Endothelial cell of umbilical vein (primary cell): ENCODE measurements around the gene KLHL36.

Experiments used
- CTCF ChIP-seq, 2 donors: IDR thresholded peaks; 1 replicate in 1 of 2; 2 replicates in 1 of 2; pipeline ENCODE4 v1.5.1; 2011; ENCODE audit warnings: low read length in 2 of 2, mild to moderate bottlenecking in 2 of 2, moderate library complexity in 2 of 2, control low read depth in 1 of 2, inconsistent platforms in 1 of 2, low read depth in 1 of 2; ENCODE audit not compliant: insufficient read depth in 1 of 2; ENCODE audit errors: extremely low read depth in 1 of 2
- EZH2 ChIP-seq: IDR thresholded peaks from 2 replicates; pipeline ENCODE4 v1.6.1; 2012; ENCODE audit warnings: borderline replicate concordance, low read depth, mild to moderate bottlenecking, moderate library complexity, low read length, inconsistent platforms; ENCODE audit not compliant: severe bottlenecking
- FOS ChIP-seq: IDR thresholded peaks from 2 replicates; pipeline ENCODE4 v1.6.1; 2011; ENCODE audit warnings: mild to moderate bottlenecking, low read length, moderate library complexity, borderline replicate concordance; ENCODE audit not compliant: insufficient read depth
- GATA2 ChIP-seq: IDR thresholded peaks from 2 replicates; pipeline ENCODE4 v1.7.0; 2011; ENCODE audit warnings: low read depth, mild to moderate bottlenecking, moderate library complexity, mixed read lengths, low read length; ENCODE audit not compliant: insufficient read length, insufficient read depth
- JUN ChIP-seq: IDR thresholded peaks from 2 replicates; pipeline ENCODE4 v1.6.1; 2011; ENCODE audit warnings: borderline replicate concordance, low read depth; ENCODE audit not compliant: insufficient read length, insufficient read depth
- MAX ChIP-seq: IDR thresholded peaks from 2 replicates; pipeline ENCODE4 v1.6.1; 2011; ENCODE audit not compliant: insufficient read depth, insufficient read length
- MYC ChIP-seq: IDR thresholded peaks from one replicate; pipeline ENCODE4 v1.6.1; 2011; ENCODE audit warnings: mild to moderate bottlenecking, low read depth, low read length
- POLR2A ChIP-seq: IDR thresholded peaks from 2 replicates; pipeline ENCODE4 v1.6.1; 2012; ENCODE audit warnings: low read depth, mild to moderate bottlenecking, control low read depth, low read length
- POLR2AphosphoS5 ChIP-seq: IDR thresholded peaks from 2 replicates; pipeline ENCODE4 v1.6.1; 2012; ENCODE audit warnings: low read depth, mild to moderate bottlenecking, control low read depth, low read length, moderate library complexity; ENCODE audit not compliant: insufficient read depth

GRCh38 chr16:84607694-84608093 lies 40.6 kb upstream of the KLHL36 start:
- TF ChIP-seq CTCF (IDR thresholded peaks at IDR 0.05; ENCODE audit: extremely low read depth in 1 of 2, insufficient read depth in 1 of 2, low read depth in 1 of 2, low read length in 2 of 2) (no peak), MYC (no peak), EZH2 (no peak), POLR2A (no peak), JUN (no peak), FOS (no peak), MAX (no peak), GATA2 (no peak), POLR2AphosphoS5 (no peak)
